ENCODE data around the gene ASB1.

DNA sequence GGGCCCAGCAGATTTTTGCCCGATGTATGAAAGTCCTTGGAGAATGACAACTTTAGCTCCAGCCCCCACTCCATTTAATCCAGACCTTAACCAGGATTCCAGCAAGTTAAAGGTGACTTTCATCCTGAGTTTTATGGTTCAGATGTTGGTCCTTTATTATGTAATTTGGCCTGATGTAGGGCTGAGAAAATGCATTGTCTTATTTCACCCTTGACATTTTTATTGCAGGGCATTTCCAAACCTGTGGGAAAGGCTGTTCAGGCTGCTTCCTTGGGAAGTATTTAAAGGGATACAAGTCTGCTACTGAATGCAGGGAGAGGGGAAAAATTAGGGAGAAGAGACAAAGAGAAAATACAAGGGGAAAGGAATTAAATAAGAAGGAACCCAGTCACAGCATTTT is 48.8 kb downstream of the ASB1 start:
- TF ChIP-seq EZH2 (IDR thresholded peaks at IDR 0.05; ENCODE audit: low read length, missing control alignments) = no peak
- TF ChIP-seq, protein P1, sequence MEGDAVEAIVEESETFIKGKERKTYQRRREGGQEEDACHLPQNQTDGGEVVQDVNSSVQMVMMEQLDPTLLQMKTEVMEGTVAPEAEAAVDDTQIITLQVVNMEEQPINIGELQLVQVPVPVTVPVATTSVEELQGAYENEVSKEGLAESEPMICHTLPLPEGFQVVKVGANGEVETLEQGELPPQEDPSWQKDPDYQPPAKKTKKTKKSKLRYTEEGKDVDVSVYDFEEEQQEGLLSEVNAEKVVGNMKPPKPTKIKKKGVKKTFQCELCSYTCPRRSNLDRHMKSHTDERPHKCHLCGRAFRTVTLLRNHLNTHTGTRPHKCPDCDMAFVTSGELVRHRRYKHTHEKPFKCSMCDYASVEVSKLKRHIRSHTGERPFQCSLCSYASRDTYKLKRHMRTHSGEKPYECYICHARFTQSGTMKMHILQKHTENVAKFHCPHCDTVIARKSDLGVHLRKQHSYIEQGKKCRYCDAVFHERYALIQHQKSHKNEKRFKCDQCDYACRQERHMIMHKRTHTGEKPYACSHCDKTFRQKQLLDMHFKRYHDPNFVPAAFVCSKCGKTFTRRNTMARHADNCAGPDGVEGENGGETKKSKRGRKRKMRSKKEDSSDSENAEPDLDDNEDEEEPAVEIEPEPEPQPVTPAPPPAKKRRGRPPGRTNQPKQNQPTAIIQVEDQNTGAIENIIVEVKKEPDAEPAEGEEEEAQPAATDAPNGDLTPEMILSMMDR (conservative IDR thresholded peaks at IDR 0.05 in 1 of 2, IDR thresholded peaks at IDR 0.05 in 1 of 2; ENCODE audit: low read depth in 1 of 2, low read length in 2 of 2) = no peak
